ENCODE measurements around the gene LINS1. TPM values are rescaled to one million over a fixed set of nuclear protein-coding genes. Genes with fewer than 3 reads are reported as not detected.
A peak's percentile ranks its signal among the peaks of the same experiment; 100 is the strongest.

LINS1 gene
- total RNA-seq, 2 experiments from 2014 or later, result 28.7 to 29.4 TPM

DNA sequence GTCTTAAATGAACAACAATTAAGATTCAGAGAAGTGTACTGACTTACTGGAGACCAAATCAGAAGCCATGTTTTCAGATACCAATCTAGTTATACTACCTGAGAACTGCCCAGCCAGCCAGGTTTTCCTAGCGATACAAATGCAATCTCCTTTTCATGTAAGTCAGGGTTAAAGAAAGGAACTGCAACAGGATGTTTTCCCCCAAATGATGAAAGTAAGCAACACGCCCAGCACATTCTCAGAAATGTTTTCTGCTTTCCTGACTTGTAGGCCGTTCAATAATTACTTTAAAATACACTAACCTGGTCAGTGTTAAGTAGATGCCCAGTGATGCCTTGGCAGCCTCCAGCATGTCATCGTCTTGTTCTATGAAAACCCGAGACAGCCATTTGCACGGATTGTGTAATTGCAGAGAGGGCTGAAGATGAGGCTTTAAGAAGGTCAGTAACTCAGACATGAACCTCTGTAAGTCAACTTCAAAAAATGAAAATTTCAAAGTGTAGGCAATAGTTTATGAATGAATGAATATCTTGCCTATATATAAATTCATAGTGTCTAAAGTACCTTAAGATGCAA, 30.3 kb downstream of the LINS1 start:
- ChIA-PET POLR2A (interaction anchor here (1.7 kb wide), 1 partner anchor 31 kb away, joined by 4 read pairs; the partner anchor contains the start of gene ASB7), CTCF (interaction anchor here (0.9 to 5.8 kb wide), 10 partner anchors 14 to 233 kb away, joined by 3 to 72 read pairs (median 4); no protein-coding TSS in a partner anchor)
- intact Hi-C loops (cut with micrococcal nuclease), result no loop called here
- DNase-seq, result no peak
- no peak for ATAC-seq
- peaks cover 41% of the 10 kb centered on the region for H3K4me1 Mint-ChIP-seq (ENCODE audit: low read depth)
- TF ChIP-seq, protein P1, sequence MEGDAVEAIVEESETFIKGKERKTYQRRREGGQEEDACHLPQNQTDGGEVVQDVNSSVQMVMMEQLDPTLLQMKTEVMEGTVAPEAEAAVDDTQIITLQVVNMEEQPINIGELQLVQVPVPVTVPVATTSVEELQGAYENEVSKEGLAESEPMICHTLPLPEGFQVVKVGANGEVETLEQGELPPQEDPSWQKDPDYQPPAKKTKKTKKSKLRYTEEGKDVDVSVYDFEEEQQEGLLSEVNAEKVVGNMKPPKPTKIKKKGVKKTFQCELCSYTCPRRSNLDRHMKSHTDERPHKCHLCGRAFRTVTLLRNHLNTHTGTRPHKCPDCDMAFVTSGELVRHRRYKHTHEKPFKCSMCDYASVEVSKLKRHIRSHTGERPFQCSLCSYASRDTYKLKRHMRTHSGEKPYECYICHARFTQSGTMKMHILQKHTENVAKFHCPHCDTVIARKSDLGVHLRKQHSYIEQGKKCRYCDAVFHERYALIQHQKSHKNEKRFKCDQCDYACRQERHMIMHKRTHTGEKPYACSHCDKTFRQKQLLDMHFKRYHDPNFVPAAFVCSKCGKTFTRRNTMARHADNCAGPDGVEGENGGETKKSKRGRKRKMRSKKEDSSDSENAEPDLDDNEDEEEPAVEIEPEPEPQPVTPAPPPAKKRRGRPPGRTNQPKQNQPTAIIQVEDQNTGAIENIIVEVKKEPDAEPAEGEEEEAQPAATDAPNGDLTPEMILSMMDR (IDR thresholded peaks at IDR 0.05), result no peak
- H3K4me3 Mint-ChIP-seq, result no peak overlapping the region
- H3K36me3 Mint-ChIP-seq (ENCODE audit: low read depth), result peaks cover 42% of the 10 kb centered on the region
- peak overlapping the region; percentile 72 for H3K27ac Mint-ChIP-seq
- no peaks in the 10 kb centered on the region for H3K27me3 Mint-ChIP-seq
- no peaks in the 10 kb centered on the region for H3K9me3 Mint-ChIP-seq

DNA sequence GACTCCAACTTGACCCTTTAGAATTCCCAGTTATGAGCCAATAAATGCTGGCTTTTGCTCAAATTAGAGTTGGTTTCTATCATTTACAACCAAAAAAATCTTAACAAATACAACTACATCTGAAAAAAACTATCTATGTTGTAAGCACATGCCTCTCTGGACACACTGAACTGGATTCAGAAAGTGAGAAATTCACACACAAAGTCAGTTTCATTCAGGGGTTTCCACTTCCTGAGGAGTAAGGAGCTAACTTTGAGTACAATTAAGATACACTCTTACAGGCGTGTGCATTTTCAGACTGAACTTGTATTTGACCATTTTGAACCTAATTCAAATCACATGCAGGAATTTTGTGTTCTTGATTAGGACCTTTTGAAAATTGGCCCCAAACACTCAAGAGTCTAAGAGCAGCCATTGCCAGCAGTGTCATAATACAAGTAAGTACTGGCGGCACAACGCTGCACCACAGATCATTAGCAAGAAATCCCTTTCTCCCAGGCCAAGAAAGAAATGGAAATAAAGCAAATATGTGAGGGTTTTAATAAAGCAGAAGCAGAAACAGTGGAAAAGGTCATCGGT, 31.2 kb downstream of the LINS1 start:
- Mint-ChIP-seq H3K4me3 (no peak overlapping the region), H3K9me3 (no peaks in the 10 kb centered on the region), H3K27ac (peak overlapping the region; percentile 72), H3K36me3 (ENCODE audit: low read depth) (peaks cover 38% of the 10 kb centered on the region), H3K27me3 (no peaks in the 10 kb centered on the region), H3K4me1 (ENCODE audit: low read depth) (peaks cover 37% of the 10 kb centered on the region)
- TF ChIP-seq, protein P1 (IDR thresholded peaks at IDR 0.05), result no peak
- DNase-seq, result no peak
- CTCF ChIA-PET, result interaction anchor here (0.7 to 5.8 kb wide), 5 partner anchors 15 to 223 kb away, joined by 3 to 72 read pairs (median 3); no protein-coding TSS in a partner anchor
- POLR2A ChIA-PET, result interaction anchor here (1.7 kb wide), 1 partner anchor 32 kb away, joined by 4 read pairs; the partner anchor contains the start of gene ASB7
- peak; percentile 65 for ATAC-seq
- intact Hi-C loops (cut with micrococcal nuclease), result no loop called here

DNA sequence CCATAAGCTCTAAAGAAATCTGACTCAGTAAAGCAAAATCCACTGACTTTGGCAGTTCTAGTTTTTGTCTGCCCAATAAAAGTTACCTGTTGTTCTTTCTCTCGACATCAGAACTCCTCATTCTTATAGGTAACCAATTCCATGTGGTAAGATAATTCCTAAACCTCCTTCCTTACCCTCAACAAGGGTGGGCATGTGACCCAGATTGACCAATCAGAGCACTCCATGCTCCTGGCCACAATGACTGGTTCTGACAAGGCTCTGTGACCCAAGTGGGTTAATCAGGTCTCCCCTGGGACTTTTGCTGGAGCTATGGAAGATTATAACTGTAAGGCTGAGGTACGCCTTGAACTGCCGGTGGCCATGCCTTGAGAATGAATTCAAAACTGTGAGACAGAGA, 31.7 kb downstream of the LINS1 start:
- intact Hi-C loops (cut with micrococcal nuclease), result no loop called here
- Mint-ChIP-seq H3K9me3 (no peaks in the 10 kb centered on the region), H3K4me1 (ENCODE audit: low read depth) (peaks cover 32% of the 10 kb centered on the region), H3K27ac (peak overlapping the region; percentile 72), H3K27me3 (no peaks in the 10 kb centered on the region), H3K4me3 (no peak overlapping the region), H3K36me3 (ENCODE audit: low read depth) (peaks cover 41% of the 10 kb centered on the region)
- ATAC-seq (no peak), DNase-seq (no peak)
- POLR2A ChIA-PET, result interaction anchor here (1.7 kb wide), 1 partner anchor 33 kb away, joined by 4 read pairs; the partner anchor contains the start of gene ASB7
- CTCF ChIA-PET, result interaction anchor here (1.3 to 5.8 kb wide), 2 partner anchors 15 to 220 kb away, joined by 3 to 72 read pairs; no protein-coding TSS in a partner anchor
- TF ChIP-seq, protein P1 (IDR thresholded peaks at IDR 0.05), result no peak

DNA sequence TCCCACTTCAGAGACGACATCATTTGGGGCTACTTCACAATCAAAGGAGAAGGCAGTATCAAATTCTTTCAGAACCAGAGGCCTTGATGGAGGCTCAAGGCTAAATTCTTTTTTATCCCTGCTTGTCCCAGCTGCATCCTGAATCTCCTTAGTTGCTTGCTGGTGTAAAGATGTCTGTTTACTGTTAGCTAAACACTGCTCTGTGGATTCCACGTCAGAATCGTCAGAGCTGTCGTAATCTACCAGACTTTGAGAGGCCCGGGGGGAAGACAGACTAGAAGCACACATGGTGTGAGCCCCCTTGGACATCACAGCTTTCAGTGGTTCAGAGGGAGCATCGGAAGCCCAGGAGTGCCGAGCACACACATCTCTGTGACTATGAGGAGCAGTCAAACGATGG, 32.6 kb downstream of the LINS1 start:
- ChIA-PET CTCF (interaction anchor here (5.8 kb wide), 1 partner anchor 219 kb away, joined by 72 read pairs; no protein-coding TSS in a partner anchor), POLR2A (no interaction called here)
- intact Hi-C loops (cut with micrococcal nuclease), result loop anchor here (10.0 kb wide), 1 partner anchor 215 kb away; no protein-coding TSS in a partner anchor
- peaks cover 44% of the 10 kb centered on the region for H3K36me3 Mint-ChIP-seq (ENCODE audit: low read depth)
- H3K27me3 Mint-ChIP-seq, result no peaks in the 10 kb centered on the region
- DNase-seq (no peak), ATAC-seq (no peak)
- H3K4me3 Mint-ChIP-seq, result no peak overlapping the region
- H3K27ac Mint-ChIP-seq, result peak overlapping the region; percentile 43
- no peaks in the 10 kb centered on the region for H3K9me3 Mint-ChIP-seq
- H3K4me1 Mint-ChIP-seq (ENCODE audit: low read depth), result peaks cover 32% of the 10 kb centered on the region
- TF ChIP-seq, protein P1 (IDR thresholded peaks at IDR 0.05), result no peak
